Measurements from ENCODE around the gene NEK9. TPM values are rescaled to one million over a fixed set of nuclear protein-coding genes. Genes with fewer than 3 reads are reported as not detected.

NEK9 gene
- total RNA-seq, 1 donor from 2014 or later = 26.3 TPM

DNA sequence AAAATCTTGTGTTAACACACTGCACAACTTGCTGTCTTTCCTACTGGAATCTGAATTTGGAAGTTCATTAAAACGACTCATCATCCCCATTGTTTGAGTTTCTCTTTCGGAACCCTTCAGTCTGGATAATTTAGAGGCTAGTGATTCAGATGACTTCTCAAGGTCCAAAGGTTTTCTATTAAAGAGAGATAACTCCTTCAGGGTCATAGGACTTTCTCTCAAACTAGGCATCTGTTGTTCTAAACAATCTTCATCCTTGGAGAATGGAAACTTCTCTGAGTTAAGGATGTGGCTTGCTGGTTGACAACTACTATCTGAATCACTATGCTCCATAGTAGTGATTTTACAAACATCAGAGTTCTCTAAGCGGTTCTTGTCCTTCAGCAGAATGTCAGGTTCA is 79.9 kb downstream of the NEK9 start:
- no peak for FAIRE-seq
- Histone ChIP-seq H3K4me3 (ENCODE audit: low read depth, low read length) (no peak overlapping the region), H3K36me3 (ENCODE audit: control insufficient read depth, insufficient read depth, low read length) (peaks cover 3% of the 10 kb centered on the region), H3K27me3 (ENCODE audit: control insufficient read depth, insufficient read depth, low read length) (no peaks in the 10 kb centered on the region)
- no peak for DNase-seq (ENCODE audit: low read depth)
- no peak for TF ChIP-seq CTCF (IDR thresholded peaks at IDR 0.05; ENCODE audit: insufficient read depth, low read length, severe bottlenecking)

GRCh38 chr14:75046275-75046674 is 80.6 kb downstream of the NEK9 start:
- FAIRE-seq = no peak
- TF ChIP-seq CTCF (IDR thresholded peaks at IDR 0.05; ENCODE audit: insufficient read depth, low read length, severe bottlenecking) = no peak
- H3K27me3 ChIP-seq (ENCODE audit: control insufficient read depth, insufficient read depth, low read length) = no peaks in the 10 kb centered on the region
- H3K4me3 ChIP-seq (ENCODE audit: low read depth, low read length) = no peak overlapping the region
- H3K36me3 ChIP-seq (ENCODE audit: control insufficient read depth, insufficient read depth, low read length) = peaks cover 4% of the 10 kb centered on the region
- no peak for DNase-seq (ENCODE audit: low read depth)

GRCh38 chr14:75044752-75045151 is 82.1 kb downstream of the NEK9 start:
- H3K27me3 ChIP-seq (ENCODE audit: control insufficient read depth, insufficient read depth, low read length) = no peaks in the 10 kb centered on the region
- DNase-seq (ENCODE audit: low read depth) (no peak), FAIRE-seq (no peak)
- no peak overlapping the region for H3K4me3 ChIP-seq (ENCODE audit: low read depth, low read length)
- peaks cover 4% of the 10 kb centered on the region for H3K36me3 ChIP-seq (ENCODE audit: control insufficient read depth, insufficient read depth, low read length)
- no peak for TF ChIP-seq CTCF (IDR thresholded peaks at IDR 0.05; ENCODE audit: insufficient read depth, low read length, severe bottlenecking)

DNA sequence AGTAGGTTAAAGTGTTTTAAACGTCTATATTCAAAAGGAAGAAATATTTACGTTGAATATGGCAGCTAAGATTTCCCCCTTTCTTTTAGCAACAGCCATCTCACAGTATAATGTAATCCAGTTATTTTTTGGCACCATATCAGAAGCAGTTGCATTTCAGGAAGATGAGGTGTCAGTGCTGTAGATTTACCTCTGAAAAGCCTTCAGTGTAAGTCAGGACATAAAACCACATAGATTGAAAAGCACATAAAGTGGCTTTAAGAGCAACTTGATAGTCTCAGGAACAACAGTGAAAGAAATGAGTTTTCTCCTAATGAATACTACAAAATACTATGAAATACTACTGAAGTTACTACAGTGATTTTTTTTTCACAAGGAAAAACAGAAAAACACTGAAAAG is 82.5 kb downstream of the NEK9 start:
- no peak for TF ChIP-seq CTCF (IDR thresholded peaks at IDR 0.05; ENCODE audit: insufficient read depth, low read length, severe bottlenecking)
- Histone ChIP-seq H3K4me3 (ENCODE audit: low read depth, low read length) (no peak overlapping the region), H3K27me3 (ENCODE audit: control insufficient read depth, insufficient read depth, low read length) (no peaks in the 10 kb centered on the region), H3K36me3 (ENCODE audit: control insufficient read depth, insufficient read depth, low read length) (peaks cover 4% of the 10 kb centered on the region)
- FAIRE-seq (no peak), DNase-seq (ENCODE audit: low read depth) (peak; percentile 67)

DNA sequence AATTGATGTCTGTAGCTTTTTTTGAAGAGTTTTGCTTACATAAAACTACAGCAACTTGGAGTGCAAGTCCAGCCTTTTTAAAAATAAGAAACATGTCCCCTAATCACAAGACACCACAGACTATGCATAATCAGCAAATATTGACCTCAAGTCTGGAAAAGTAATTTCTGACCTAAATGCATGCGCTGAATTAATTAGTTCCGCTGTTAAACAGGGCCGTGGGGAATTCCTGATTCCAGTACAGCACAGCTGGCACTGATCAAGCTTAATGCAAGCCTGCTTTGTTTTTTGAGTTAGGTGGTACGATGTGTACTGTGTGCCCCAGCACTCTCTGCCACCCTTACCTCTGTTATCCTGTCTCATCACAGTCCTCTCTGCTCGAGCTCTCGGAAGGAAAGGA is 84.8 kb downstream of the NEK9 start:
- DNase-seq (ENCODE audit: low read depth) = no peak

More for the DNA sequence above, 84.8 kb downstream of the NEK9 start:
- Histone ChIP-seq H3K27me3 (ENCODE audit: control insufficient read depth, insufficient read depth, low read length) (no peaks in the 10 kb centered on the region), H3K4me3 (ENCODE audit: low read depth, low read length) (no peak overlapping the region), H3K36me3 (ENCODE audit: control insufficient read depth, insufficient read depth, low read length) (peaks cover 10% of the 10 kb centered on the region)
- no peak for FAIRE-seq
- TF ChIP-seq CTCF (IDR thresholded peaks at IDR 0.05; ENCODE audit: insufficient read depth, low read length, severe bottlenecking) = no peak
